Large intestine (tissue), 3 donors: ENCODE data around the gene DPP6. TPM values are rescaled to one million over a fixed set of nuclear protein-coding genes. Genes with fewer than 3 reads are reported as not detected.

Experiments
- DNase-seq, 2 donors: peaks; one replicate each; pipeline versions ENCODE4 v3.0.0 to v3.0.0-alpha.2; 2013
- H3K27ac ChIP-seq: one replicate; pipeline ENCODE4 v1.5.1; 2013; ENCODE audit warnings: low read length
- H3K27me3 ChIP-seq: 2 replicates; pipeline ENCODE4 v1.6.1; 2013; ENCODE audit warnings: low read length; ENCODE audit not compliant: control insufficient read depth, insufficient read depth
- H3K36me3 ChIP-seq: 2 replicates; pipeline ENCODE4 v1.6.1; 2013; ENCODE audit warnings: low read length; ENCODE audit not compliant: control insufficient read depth, insufficient read depth
- H3K4me1 ChIP-seq: one replicate; pipeline ENCODE4 v1.6.1; 2013; ENCODE audit warnings: low read length; ENCODE audit not compliant: control insufficient read depth, insufficient read depth
- H3K4me3 ChIP-seq: one replicate; pipeline ENCODE4 v1.5.1; 2013; ENCODE audit warnings: low read length
- H3K9me3 ChIP-seq: one replicate; pipeline ENCODE4 v1.6.1; 2013; ENCODE audit warnings: mild to moderate bottlenecking, low read depth, low read length, moderate library complexity; ENCODE audit not compliant: control insufficient read depth
- whole genome bisulfite sequencing: methylation state at CpG from one replicate; pipeline ENCODE4 v1.1.5; 2013; ENCODE audit warnings: low lambda C conversion rate; ENCODE audit not compliant: insufficient coverage; 5-methylcytosine and 5-hydroxymethylcytosine counted together
- polyA plus RNA-seq: library from polyadenylated mRNA; unstranded; fragments of 120-200 nt; gene quantifications from one replicate; pipeline ENCODE4 v1.2.1, GENCODE V29; 2013

DPP6 gene
- polyA plus RNA-seq, 1 donor: 7.8 TPM

DNA sequence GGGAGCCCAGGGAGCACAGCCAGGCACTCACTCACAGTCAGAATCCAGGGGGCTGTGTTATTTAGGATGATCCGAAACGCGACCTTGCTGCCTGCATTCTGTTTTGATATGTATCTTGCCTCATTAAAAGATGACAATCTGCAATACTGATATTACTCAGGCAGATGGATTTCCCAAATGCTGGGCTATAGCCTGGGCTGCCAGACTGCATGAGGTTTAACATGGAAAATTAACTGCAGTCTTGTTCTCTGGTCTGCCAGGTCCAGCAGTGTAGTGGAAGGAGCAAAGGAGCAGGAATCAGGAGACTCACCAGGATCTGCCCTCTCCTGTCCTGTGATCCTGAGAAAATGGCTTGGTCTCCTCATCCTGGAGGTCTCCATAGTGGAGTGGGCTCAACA, 692.7 kb downstream of the DPP6 start:
- WGBS: no CpG with 5 or more reads among the region's 3 CpGs
- no peak for DNase-seq
- Histone ChIP-seq H3K4me3 (no peak overlapping the region), H3K27ac (no peak overlapping the region), H3K27me3 (no peaks in the 10 kb centered on the region), H3K4me1 (no peaks in the 10 kb centered on the region), H3K9me3 (no peaks in the 10 kb centered on the region), H3K36me3 (no peaks in the 10 kb centered on the region)

GRCh38 chr7:154746571-154747360, 694.6 kb downstream of the DPP6 start:
- H3K27me3 ChIP-seq: no peaks in the 10 kb centered on the region
- H3K4me3 ChIP-seq: no peak overlapping the region
- H3K9me3 ChIP-seq: no peaks in the 10 kb centered on the region
- no peaks in the 10 kb centered on the region for H3K4me1 ChIP-seq
- 60% methylated on average over 1 of the region's 5 CpGs for WGBS
- no peak for DNase-seq
- no peaks in the 10 kb centered on the region for H3K36me3 ChIP-seq
- no peak overlapping the region for H3K27ac ChIP-seq

- Histone ChIP-seq H3K9me3 (no peaks in the 10 kb centered on the region), H3K36me3 (no peaks in the 10 kb centered on the region), H3K27ac (no peak overlapping the region), H3K4me1 (no peaks in the 10 kb centered on the region), H3K4me3 (no peak overlapping the region), H3K27me3 (no peaks in the 10 kb centered on the region)
- no CpG with 5 or more reads among the region's 26 CpGs for WGBS
- no peak for DNase-seq
Measured at GRCh38 chr7:154748089-154748786, 696.0 kb downstream of the DPP6 start.

DNA sequence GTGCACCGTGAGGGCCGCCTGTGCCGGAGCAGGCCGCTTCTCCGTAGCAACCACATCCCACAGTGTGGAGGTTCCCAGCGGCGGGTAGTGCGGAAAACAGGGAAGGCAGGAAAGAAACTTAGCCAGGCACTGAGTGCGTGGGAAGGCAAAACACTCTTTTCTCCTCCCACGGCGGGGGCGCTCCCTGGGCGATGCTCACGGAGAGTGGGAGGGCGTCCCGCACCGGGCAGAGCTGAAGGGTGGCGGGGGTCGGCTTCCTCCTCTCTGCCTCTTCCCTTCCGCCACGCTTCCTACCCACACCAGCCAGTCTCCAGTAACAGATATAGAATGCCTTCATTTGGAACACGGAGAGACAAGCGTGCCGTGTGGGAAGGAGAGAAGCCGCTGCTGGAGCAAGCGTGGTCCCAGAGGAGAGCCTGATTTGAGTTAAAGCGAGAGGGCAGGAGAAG, 698.2 kb downstream of the DPP6 start:
- no peak overlapping the region for H3K27ac ChIP-seq
- H3K27me3 ChIP-seq: no peaks in the 10 kb centered on the region
- H3K9me3 ChIP-seq: no peaks in the 10 kb centered on the region
- no peak overlapping the region for H3K4me3 ChIP-seq
- H3K36me3 ChIP-seq: no peaks in the 10 kb centered on the region
- DNase-seq: no peak
- WGBS: no CpG with 5 or more reads among the region's 27 CpGs
- H3K4me1 ChIP-seq: no peaks in the 10 kb centered on the region

DNA sequence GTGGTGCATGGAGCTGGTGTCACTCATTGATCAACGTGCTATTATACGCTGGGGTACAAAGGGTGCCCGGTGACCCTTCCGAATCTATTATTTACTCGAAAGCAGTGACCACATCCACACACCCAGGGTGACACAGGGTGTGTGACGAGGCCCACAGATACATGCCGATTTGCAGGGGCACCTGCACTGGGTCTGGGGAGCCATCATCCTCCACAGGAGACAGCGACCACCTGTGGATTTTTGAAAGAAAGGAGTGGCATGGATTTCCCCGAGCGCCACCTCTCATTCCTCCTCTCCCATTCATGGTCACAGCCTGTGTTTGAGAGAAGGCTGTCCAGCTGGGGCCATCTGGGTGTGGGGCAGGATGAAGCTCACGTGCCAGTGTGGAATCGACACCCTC, 701.0 kb downstream of the DPP6 start:
- WGBS: no CpG with 5 or more reads among the region's 12 CpGs
- Histone ChIP-seq H3K27me3 (no peaks in the 10 kb centered on the region), H3K36me3 (no peaks in the 10 kb centered on the region), H3K4me1 (no peaks in the 10 kb centered on the region), H3K27ac (no peak overlapping the region), H3K4me3 (no peak overlapping the region), H3K9me3 (no peaks in the 10 kb centered on the region)
- no peak for DNase-seq

DNA sequence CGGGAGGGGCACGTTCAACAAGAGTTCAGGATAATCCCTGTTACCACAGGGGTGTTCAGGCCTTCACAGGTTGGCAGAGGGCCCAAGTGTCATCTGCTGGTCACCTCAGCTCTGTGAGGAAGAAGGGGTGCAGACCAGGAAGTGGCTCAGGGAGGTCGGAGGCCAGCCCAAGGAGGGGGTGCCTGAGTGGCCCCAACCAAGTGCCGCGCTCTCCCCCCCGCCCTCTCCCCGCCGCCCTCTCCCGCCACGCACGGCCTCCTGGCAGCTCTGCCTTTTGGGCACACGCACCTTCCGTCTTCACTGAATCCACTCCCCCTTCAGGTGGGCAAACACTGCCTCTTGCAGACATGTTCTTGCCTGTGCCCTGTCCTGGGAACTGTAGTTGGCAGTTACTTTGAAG, 705.6 kb downstream of the DPP6 start:
- no peaks in the 10 kb centered on the region for H3K27me3 ChIP-seq
- no peak overlapping the region for H3K27ac ChIP-seq
- H3K4me3 ChIP-seq: no peak overlapping the region
- H3K9me3 ChIP-seq: no peaks in the 10 kb centered on the region
- WGBS: no CpG with 5 or more reads among the region's 13 CpGs
- no peak for DNase-seq
- H3K4me1 ChIP-seq: no peaks in the 10 kb centered on the region
- no peaks in the 10 kb centered on the region for H3K36me3 ChIP-seq

- no peak overlapping the region for H3K4me3 ChIP-seq
- no CpG with 5 or more reads among the region's 6 CpGs for WGBS
- H3K4me1 ChIP-seq: no peaks in the 10 kb centered on the region
- H3K9me3 ChIP-seq: no peaks in the 10 kb centered on the region
- DNase-seq: no peak
- H3K27ac ChIP-seq: no peak overlapping the region
- no peaks in the 10 kb centered on the region for H3K27me3 ChIP-seq
- H3K36me3 ChIP-seq: no peaks in the 10 kb centered on the region
Measured at GRCh38 chr7:154759989-154760388, 707.8 kb downstream of the DPP6 start.

DNA sequence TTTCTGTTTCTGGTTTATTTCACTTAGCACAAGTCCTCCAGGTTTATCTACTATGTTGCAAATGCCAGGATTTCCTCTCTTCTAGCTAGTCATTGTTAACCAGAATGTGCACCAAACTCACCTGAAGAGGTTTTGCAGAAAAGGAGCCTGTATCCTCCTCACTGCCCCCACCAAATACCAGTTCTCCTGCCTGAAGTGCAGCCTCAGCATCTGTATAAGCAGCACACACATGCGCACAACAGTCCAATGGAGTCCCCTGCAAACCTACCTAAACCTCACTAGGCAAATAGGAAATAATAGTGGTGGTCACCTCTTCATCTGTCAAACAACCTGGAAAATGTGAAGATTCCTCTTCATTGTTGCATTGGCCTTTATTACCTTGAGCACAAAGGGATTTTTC, 712.9 kb downstream of the DPP6 start:
- no peaks in the 10 kb centered on the region for H3K9me3 ChIP-seq
- H3K27me3 ChIP-seq: no peaks in the 10 kb centered on the region
- H3K4me1 ChIP-seq: no peaks in the 10 kb centered on the region
- H3K4me3 ChIP-seq: no peak overlapping the region
- DNase-seq: no peak
- no peak overlapping the region for H3K27ac ChIP-seq
- no peaks in the 10 kb centered on the region for H3K36me3 ChIP-seq
- no CpG with 5 or more reads among the region's 1 CpG for WGBS

- Histone ChIP-seq H3K4me3 (no peak overlapping the region), H3K27me3 (no peaks in the 10 kb centered on the region), H3K27ac (no peak overlapping the region), H3K4me1 (no peaks in the 10 kb centered on the region), H3K9me3 (no peaks in the 10 kb centered on the region), H3K36me3 (no peaks in the 10 kb centered on the region)
- no CpG with 5 or more reads among the region's 10 CpGs for WGBS
- no peak for DNase-seq
Measured at GRCh38 chr7:154767142-154767541, 714.9 kb downstream of the DPP6 start.

- H3K27me3 ChIP-seq: no peaks in the 10 kb centered on the region
- 33% methylated on average over 1 of the region's 9 CpGs for WGBS
- no peak for DNase-seq
- H3K36me3 ChIP-seq: no peaks in the 10 kb centered on the region
- H3K4me3 ChIP-seq: no peak overlapping the region
- H3K27ac ChIP-seq: no peak overlapping the region
- H3K9me3 ChIP-seq: no peaks in the 10 kb centered on the region
- H3K4me1 ChIP-seq: no peaks in the 10 kb centered on the region
Measured at GRCh38 chr7:154767821-154768415, 715.7 kb downstream of the DPP6 start.
